K562 (cell line): ENCODE results near the gene CRYM. TPM values are rescaled to one million over a fixed set of nuclear protein-coding genes. Genes with fewer than 3 reads are reported as not detected.

ENCODE experiments used
- BRD4 ChIP-seq: fragments of 200-600 bp; sonication (generic); IDR thresholded peaks from 2 replicates; pipeline ENCODE4 v1.6.1; 2017; ENCODE audit warnings: inconsistent platforms
- CBFA2T3 ChIP-seq: fragments of 450-650 bp; IDR thresholded peaks from 2 replicates; pipeline ENCODE4 v1.6.1; 2017
- CEBPB ChIP-seq: fragments of 450-650 bp; IDR thresholded peaks from 2 replicates; pipeline ENCODE4 v1.6.1; 2016; ENCODE audit warnings: missing genetic modification characterization, missing compliant biosample characterization
- MYC ChIP-seq, 2 experiments: fragments of 250-450 bp in 1 of 2; sonication (Bioruptor Pico) in 1 of 2; IDR thresholded peaks; 2 replicates each; pipeline versions ENCODE4 v1.5.1 to v1.6.1; 2012 to 2021; ENCODE audit warnings: low read depth in 2 of 2, borderline replicate concordance in 1 of 2, improper control_type of control experiment in 1 of 2, low read length in 1 of 2, mild to moderate bottlenecking in 1 of 2, moderate library complexity in 1 of 2
- NONO ChIP-seq, 2 experiments: fragments of 200-400 bp in 1 of 2; fragments of 450-650 bp in 1 of 2; formaldehyde crosslinking in 1 of 2; IDR thresholded peaks; 2 replicates each; pipeline ENCODE4 v1.6.1; 2017; ENCODE audit warnings: low read depth in 2 of 2, mild to moderate bottlenecking in 2 of 2, moderate library complexity in 2 of 2, low read length in 1 of 2
- PKNOX1 ChIP-seq: fragments of 450-650 bp; IDR thresholded peaks from 2 replicates; pipeline ENCODE4 v1.6.1; 2016
- POLR2H ChIP-seq: IDR thresholded peaks from 2 replicates; pipeline ENCODE4 v1.6.1; 2016; ENCODE audit warnings: missing genetic modification characterization, low read depth, mild to moderate bottlenecking, control low read depth, missing compliant biosample characterization, moderate library complexity
- REST ChIP-seq, 2 experiments: fragments of 450-650 bp; formaldehyde crosslinking in 1 of 2; IDR thresholded peaks; 2 replicates each; pipeline versions ENCODE4 v1.4.0 to v1.6.1; 2014 to 2020; ENCODE audit warnings: mild to moderate bottlenecking in 2 of 2, borderline replicate concordance in 1 of 2, low read depth in 1 of 2
- SPI1 ChIP-seq: IDR thresholded peaks from 2 replicates; pipeline ENCODE4 v1.6.1; 2011; ENCODE audit warnings: low read depth, low read length, control low read depth, borderline replicate concordance
- TAL1 ChIP-seq: fragments of 450-650 bp; IDR thresholded peaks from 2 replicates; pipeline ENCODE4 v1.6.1; 2016; ENCODE audit warnings: mild to moderate bottlenecking
- TCF3 ChIP-seq: sonication (generic); formaldehyde crosslinking; IDR thresholded peaks from 2 replicates; pipeline ENCODE4 v1.4.0; 2020; ENCODE audit warnings: mild to moderate bottlenecking, missing genetic modification reagents
- USF1 ChIP-seq: sonication (generic); formaldehyde crosslinking; IDR thresholded peaks from 2 replicates; pipeline ENCODE4 v1.9.0; 2022; ENCODE audit warnings: mild to moderate bottlenecking, missing genetic modification reagents
- ZBTB2 ChIP-seq: fragments of 450-650 bp; IDR thresholded peaks from 2 replicates; pipeline ENCODE4 v1.6.1; 2016; ENCODE audit warnings: antibody characterized with exemption
- ZNF561 ChIP-seq: fragments of 450-650 bp; formaldehyde crosslinking; conservative IDR thresholded peaks from 2 replicates; pipeline ENCODE4 v1.4.0; 2020; ENCODE audit warnings: mild to moderate bottlenecking, moderate library complexity
- ZNF696 ChIP-seq: fragments of 250-450 bp; sonication (Bioruptor Pico); conservative IDR thresholded peaks from 2 replicates; pipeline ENCODE4 v1.4.0; 2020; ENCODE audit warnings: mild to moderate bottlenecking, moderate library complexity
- polyA plus RNA-seq, 8 experiments: library from polyadenylated mRNA; depleted of rRNA in 4 of 8; stranded (reverse) in 5 of 8; unstranded in 3 of 8; fragments of >200 nt; fragmentation: Nextera tagmentation in 2 of 8; fragmentation: Illumina TruSeq in 1 of 8; extraction: Ambion mirVana in 2 of 8; extraction: Trizol in 1 of 8; gene quantifications; 2 replicates each; pipeline versions ENCODE4 v1.2.1 to v1.2.3, GENCODE V29; 2011 to 2014; ENCODE audit warnings: inconsistent platforms in 1 of 8, missing spikeins in 1 of 8
- total RNA-seq, 7 experiments: library from RNA; depleted of rRNA in 6 of 7; stranded (reverse); fragments of >200 nt in 6 of 7; fragmentation: Illumina TruSeq in 2 of 7; extraction: Trizol in 2 of 7; gene quantifications; 2 replicates each; pipeline versions ENCODE4 v1.2.1 to v1.2.3, GENCODE V29; 2011 to 2021; ENCODE audit warnings: low replicate concordance in 1 of 7

CRYM gene
- total and polyA plus RNA-seq, 9 of the 15 experiments (the other 6 are each of a cell fraction or from before 2014, with no cell fraction given) = 0.08 to 0.98 (median 0.47) TPM

GRCh38 chr16:21263640-21264570 lies 14.2 kb downstream of the CRYM start (continued):
- TF ChIP-seq NONO (IDR thresholded peaks at IDR 0.05; ENCODE audit: low read depth in 2 of 2, low read length in 1 of 2) (no peak), ZBTB2 (no peak), USF1 (CRISPR knock-in tag) (no peak), BRD4 (no peak), ZNF561 (CRISPR knock-in tag) (no peak), ZNF696 (CRISPR knock-in tag) (no peak), CBFA2T3 (peak; percentile 52; the same call in 1 of the 2 replicates), TAL1 (no peak), REST (IDR thresholded peaks at IDR 0.05; ENCODE audit: borderline replicate concordance) (no peak), REST (CRISPR knock-in tag; IDR thresholded peaks at IDR 0.05; ENCODE audit: low read depth) (no peak), SPI1 (no peak), MYC (IDR thresholded peaks at IDR 0.05; ENCODE audit: low read depth, low read length) (peak; percentile 30; the same call in 1 of the 2 replicates), MYC (CRISPR knock-in tag; IDR thresholded peaks at IDR 0.05; ENCODE audit: borderline replicate concordance, low read depth) (no peak), TCF3 (CRISPR knock-in tag) (0 out of 2 replicates have a peak, but pooled peaks have one; percentile 6), CEBPB (tag) (no peak), PKNOX1 (0 out of 2 replicates have a peak, but pooled peaks have one; percentile 33), POLR2H (no peak)
